Urothelium cell line (cell line): ENCODE data around the gene MELTF.
A peak's percentile ranks its signal among the peaks of the same experiment; 100 is the strongest.

Experiments used
- DNase-seq: peaks from one replicate; pipeline ENCODE4 v3.0.0; 2011; ENCODE audit warnings: low spot score, mixed read lengths
- FAIRE-seq: peaks from 2 replicates; lab custom pipeline; 2011; peaks lifted over from hg19 to GRCh38; lab: Jason Lieb, UNC

Gene MELTF

GRCh38 chr3:197027151-197027895 lies 2.3 kb downstream of the MELTF start:
- FAIRE-seq, result no peak

GRCh38 chr3:197026481-197026866 lies 3.1 kb downstream of the MELTF start:
- DNase-seq (no peak), FAIRE-seq (no peak)

More at GRCh38 chr3:197027151-197027895, 2.3 kb downstream of the MELTF start:
- DNase-seq, result peak; percentile 59

- no peak for FAIRE-seq
- no peak for DNase-seq
These were observed 3.7 kb downstream of the MELTF start for GRCh38 chr3:197025736-197026480.

GRCh38 chr3:197024881-197025735 lies 4.5 kb downstream of the MELTF start:
- no peak for DNase-seq
- no peak for FAIRE-seq

- no peak for FAIRE-seq
- no peak for DNase-seq
These were observed 5.5 kb downstream of the MELTF start for GRCh38 chr3:197023998-197024651.

GRCh38 chr3:197023241-197023997 lies 6.2 kb downstream of the MELTF start:
- FAIRE-seq (no peak), DNase-seq (no peak)

- DNase-seq (no peak), FAIRE-seq (no peak)
These were observed 7.0 kb downstream of the MELTF start for GRCh38 chr3:197022405-197023231.

- FAIRE-seq, result no peak
- DNase-seq, result no peak
These were observed 7.8 kb downstream of the MELTF start for GRCh38 chr3:197021729-197022404.

GRCh38 chr3:197021231-197021630 lies 8.4 kb downstream of the MELTF start:
- DNase-seq (no peak), FAIRE-seq (no peak)

- FAIRE-seq (no peak), DNase-seq (no peak)
These were observed 10.1 kb downstream of the MELTF start for GRCh38 chr3:197019535-197019934.

- FAIRE-seq (no peak), DNase-seq (no peak)
These were observed 10.6 kb downstream of the MELTF start for GRCh38 chr3:197019021-197019420.

- no peak for DNase-seq
- no peak for FAIRE-seq
These were observed 12.6 kb downstream of the MELTF start for GRCh38 chr3:197017003-197017402.

GRCh38 chr3:197015790-197016736 lies 13.6 kb downstream of the MELTF start:
- DNase-seq (no peak), FAIRE-seq (no peak)

GRCh38 chr3:197014942-197015575 lies 14.6 kb downstream of the MELTF start:
- DNase-seq (no peak), FAIRE-seq (no peak)

- no peak for FAIRE-seq
- DNase-seq, result no peak
These were observed 15.6 kb downstream of the MELTF start for GRCh38 chr3:197014024-197014423.

- DNase-seq (no peak), FAIRE-seq (no peak)
These were observed 17.1 kb downstream of the MELTF start for GRCh38 chr3:197012540-197012883.
